Measurements from ENCODE around the gene HCRT.

Gene HCRT

DNA sequence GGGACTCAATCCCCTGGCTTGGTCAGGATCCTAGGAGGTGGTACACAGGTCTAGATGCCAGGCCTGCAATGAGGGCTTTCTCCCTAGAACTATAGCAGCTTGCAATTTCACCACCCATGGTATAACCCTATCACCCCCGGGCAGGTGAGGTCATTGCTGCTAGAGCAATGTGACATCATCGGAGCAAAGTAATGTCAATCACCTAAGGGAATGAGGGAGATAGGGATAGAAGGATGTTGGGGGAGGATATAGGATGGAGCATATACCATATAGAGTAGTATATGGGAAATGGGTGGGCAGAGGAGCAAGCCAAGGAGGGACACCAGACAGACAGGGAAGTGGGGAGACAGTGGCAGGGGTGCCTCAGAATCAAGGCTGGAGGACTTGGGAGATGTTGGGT is 7.6 kb downstream of the HCRT start:
- Histone ChIP-seq H3K4me3 (ENCODE audit: low read length) (no peak overlapping the region), H3K4me1 (ENCODE audit: control insufficient read depth, low read length) (peaks cover 40% of the 10 kb centered on the region), H4K20me1 (ENCODE audit: control insufficient read depth, insufficient read depth, low read depth, low read length) (no peaks in the 10 kb centered on the region), H3K36me3 (ENCODE audit: control insufficient read depth, low read length) (no peaks in the 10 kb centered on the region), H3K27me3 (ENCODE audit: control insufficient read depth, low read length) (peaks cover 19% of the 10 kb centered on the region), H3K9me2 (replicated peaks; ENCODE audit: control insufficient read depth, low read length) (no peaks in the 10 kb centered on the region), H3F3A (ENCODE audit: control insufficient read depth, insufficient read depth) (peaks cover 8% of the 10 kb centered on the region; the same call in 1 of the 2 replicates), H3K27ac (ENCODE audit: low read depth, low read length) (no peak overlapping the region), H3K9me3 (ENCODE audit: control insufficient read depth, insufficient read depth, low read length) (no peaks in the 10 kb centered on the region), H3K4me2 (ENCODE audit: low read length) (no peak overlapping the region), H3K79me2 (ENCODE audit: control insufficient read depth, low read length) (no peaks in the 10 kb centered on the region)
- no peak for TF ChIP-seq EZH2phosphoT487 (IDR thresholded peaks at IDR 0.05; ENCODE audit: borderline replicate concordance, low read length)
- TF ChIP-seq, protein P1, sequence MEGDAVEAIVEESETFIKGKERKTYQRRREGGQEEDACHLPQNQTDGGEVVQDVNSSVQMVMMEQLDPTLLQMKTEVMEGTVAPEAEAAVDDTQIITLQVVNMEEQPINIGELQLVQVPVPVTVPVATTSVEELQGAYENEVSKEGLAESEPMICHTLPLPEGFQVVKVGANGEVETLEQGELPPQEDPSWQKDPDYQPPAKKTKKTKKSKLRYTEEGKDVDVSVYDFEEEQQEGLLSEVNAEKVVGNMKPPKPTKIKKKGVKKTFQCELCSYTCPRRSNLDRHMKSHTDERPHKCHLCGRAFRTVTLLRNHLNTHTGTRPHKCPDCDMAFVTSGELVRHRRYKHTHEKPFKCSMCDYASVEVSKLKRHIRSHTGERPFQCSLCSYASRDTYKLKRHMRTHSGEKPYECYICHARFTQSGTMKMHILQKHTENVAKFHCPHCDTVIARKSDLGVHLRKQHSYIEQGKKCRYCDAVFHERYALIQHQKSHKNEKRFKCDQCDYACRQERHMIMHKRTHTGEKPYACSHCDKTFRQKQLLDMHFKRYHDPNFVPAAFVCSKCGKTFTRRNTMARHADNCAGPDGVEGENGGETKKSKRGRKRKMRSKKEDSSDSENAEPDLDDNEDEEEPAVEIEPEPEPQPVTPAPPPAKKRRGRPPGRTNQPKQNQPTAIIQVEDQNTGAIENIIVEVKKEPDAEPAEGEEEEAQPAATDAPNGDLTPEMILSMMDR (IDR thresholded peaks at IDR 0.05; ENCODE audit: low read depth, low read length, poor library complexity, severe bottlenecking): no peak

DNA sequence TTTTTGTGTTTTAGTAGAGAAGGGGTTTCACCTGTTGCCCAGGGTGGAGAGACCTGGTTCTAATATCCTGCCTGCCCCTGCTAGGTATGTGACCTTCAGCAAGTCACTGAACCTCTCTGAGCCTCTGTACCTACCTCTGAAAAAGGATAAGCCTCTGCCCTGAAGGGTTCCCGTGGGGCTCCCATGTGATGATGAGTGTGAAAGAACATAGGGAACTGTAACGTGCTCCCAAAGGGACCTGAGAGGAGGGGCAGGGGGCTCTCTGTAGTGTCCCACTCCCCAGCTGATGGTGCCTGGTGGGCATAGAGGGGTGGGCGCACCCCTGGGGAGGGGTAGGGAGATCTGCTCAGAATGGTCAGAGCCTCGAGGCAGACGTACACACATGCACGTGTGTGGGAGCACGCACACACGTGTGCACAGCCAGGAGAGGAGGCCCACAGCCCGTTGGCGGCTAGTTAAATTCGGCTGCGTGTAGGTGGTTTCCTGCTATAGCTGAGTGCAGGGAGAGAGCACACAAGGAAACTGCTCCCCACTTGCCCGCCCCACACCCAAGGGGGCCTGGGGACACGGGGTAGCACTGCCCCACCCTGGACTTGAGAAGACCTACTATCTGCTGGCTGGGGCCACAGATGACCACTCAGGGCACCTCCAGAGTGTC is 11.0 kb downstream of the HCRT start:
- Histone ChIP-seq H4K20me1 (ENCODE audit: control insufficient read depth, insufficient read depth, low read depth, low read length) (no peaks in the 10 kb centered on the region), H3K9me2 (replicated peaks; ENCODE audit: control insufficient read depth, low read length) (no peaks in the 10 kb centered on the region), H3K9me3 (ENCODE audit: control insufficient read depth, insufficient read depth, low read length) (no peaks in the 10 kb centered on the region), H3K27me3 (ENCODE audit: control insufficient read depth, low read length) (peaks cover 3% of the 10 kb centered on the region; the same call in 1 of the 2 replicates), H3K27ac (ENCODE audit: low read depth, low read length) (no peak overlapping the region), H3K79me2 (ENCODE audit: control insufficient read depth, low read length) (no peaks in the 10 kb centered on the region), H3F3A (ENCODE audit: control insufficient read depth, insufficient read depth) (peaks cover 2% of the 10 kb centered on the region; the same call in 1 of the 2 replicates), H3K4me2 (ENCODE audit: low read length) (no peak overlapping the region), H3K4me3 (ENCODE audit: low read length) (no peak overlapping the region), H3K4me1 (ENCODE audit: control insufficient read depth, low read length) (peaks cover 14% of the 10 kb centered on the region), H3K36me3 (ENCODE audit: control insufficient read depth, low read length) (no peaks in the 10 kb centered on the region)
- no peak for TF ChIP-seq EZH2phosphoT487 (IDR thresholded peaks at IDR 0.05; ENCODE audit: borderline replicate concordance, low read length)
- TF ChIP-seq, protein P1 (IDR thresholded peaks at IDR 0.05; ENCODE audit: low read depth, low read length, poor library complexity, severe bottlenecking): no peak

- Histone ChIP-seq H3K27me3 (ENCODE audit: control insufficient read depth, low read length) (no peaks in the 10 kb centered on the region), H3K36me3 (ENCODE audit: control insufficient read depth, low read length) (no peaks in the 10 kb centered on the region), H3K9me3 (ENCODE audit: control insufficient read depth, insufficient read depth, low read length) (no peaks in the 10 kb centered on the region), H4K20me1 (ENCODE audit: control insufficient read depth, insufficient read depth, low read depth, low read length) (no peaks in the 10 kb centered on the region), H3K9me2 (replicated peaks; ENCODE audit: control insufficient read depth, low read length) (no peaks in the 10 kb centered on the region), H3K4me1 (ENCODE audit: control insufficient read depth, low read length) (no peaks in the 10 kb centered on the region), H3F3A (ENCODE audit: control insufficient read depth, insufficient read depth) (no peaks in the 10 kb centered on the region), H3K27ac (ENCODE audit: low read depth, low read length) (no peak overlapping the region), H3K79me2 (ENCODE audit: control insufficient read depth, low read length) (no peaks in the 10 kb centered on the region), H3K4me2 (ENCODE audit: low read length) (no peak overlapping the region), H3K4me3 (ENCODE audit: low read length) (no peak overlapping the region)
- TF ChIP-seq EZH2phosphoT487 (IDR thresholded peaks at IDR 0.05; ENCODE audit: borderline replicate concordance, low read length): no peak
- TF ChIP-seq, protein P1 (IDR thresholded peaks at IDR 0.05; ENCODE audit: low read depth, low read length, poor library complexity, severe bottlenecking): no peak
Observed at GRCh38 chr17:42171831-42172230, 13.4 kb downstream of the HCRT start.

Data from DOHH2 (cell line).